Measurements from ENCODE around the gene TCN2. TPM values are rescaled to one million over a fixed set of nuclear protein-coding genes. Genes with fewer than 3 reads are reported as not detected.

The TCN2 gene
- total and polyA plus RNA-seq, 10 of the 15 experiments (the other 5 are each of a cell fraction or from before 2014, with no cell fraction given) = 5.4 to 21.8 (median 11.0) TPM

- RAD21 ChIA-PET (ENCODE audit: unreplicated experiment) = no interaction called here
- CTCF ChIA-PET = no interaction called here
- intact Hi-C loops (cut with micrococcal nuclease; ENCODE audit: unreplicated experiment) = no loop called here
- BruUV-seq (replicated peaks) = no TSS peak
- Histone ChIP-seq H3K4me1 (ENCODE audit: control insufficient read depth, insufficient read depth, low read length) (no peaks in the 10 kb centered on the region), H3K4me2 (ENCODE audit: control insufficient read depth, insufficient read depth) (no peak overlapping the region), H2AFZ (ENCODE audit: control insufficient read depth, low read depth, low read length) (no peak overlapping the region), H3K9ac (ENCODE audit: control insufficient read depth, insufficient read depth, low read length) (no peak overlapping the region), H3K27me3 (replicated peaks in 1 of 2; ENCODE audit: control insufficient read depth in 2 of 2, insufficient read depth in 2 of 2, low read length in 1 of 2) (no peaks in the 10 kb centered on the region; a peak in 1 of 4 replicates), H4K20me1 (ENCODE audit: control insufficient read depth, insufficient read depth) (no peaks in the 10 kb centered on the region; the same call in 1 of the 2 replicates), H3K9me3 (replicated peaks; ENCODE audit: control insufficient read depth, insufficient read depth, low read length) (no peaks in the 10 kb centered on the region), H3K4me3 (no peak overlapping the region), H3K79me2 (ENCODE audit: control insufficient read depth, insufficient read depth, low read length) (no peaks in the 10 kb centered on the region), H3K27ac (ENCODE audit: control insufficient read depth, insufficient read depth) (no peak overlapping the region), H3K36me3 (ENCODE audit: control insufficient read depth in 2 of 2, insufficient read depth in 2 of 2, low read length in 1 of 2) (no peaks in the 10 kb centered on the region)
- no peak for FAIRE-seq
- POLR2A ChIA-PET = no interaction called here
- SMC1A ChIA-PET (ENCODE audit: uncharacterized antibody, unreplicated experiment) = no interaction called here
- DNase-seq (ENCODE audit: low read depth, low spot score) = no peak
- peak; percentile 50 for ATAC-seq
- in situ Hi-C loops (cut with MboI) = no loop called here
- WGBS (ENCODE audit: insufficient coverage, insufficient replicate concordance, low lambda C conversion rate, missing lambda C conversion rate) = 56% methylated on average over 8 of the region's 8 CpGs
- TF ChIP-seq SIX5 (IDR thresholded peaks at IDR 0.05; ENCODE audit: low read depth, low read length, severe bottlenecking) (no peak), SRF (IDR thresholded peaks at IDR 0.05; ENCODE audit: low read depth in 2 of 2, low read length in 2 of 2) (no peak), ATF3 (IDR thresholded peaks at IDR 0.05; ENCODE audit: borderline replicate concordance, extremely low read depth, low read depth, low read length) (no peak), TCF12 (IDR thresholded peaks at IDR 0.05; ENCODE audit: low read depth, low read length) (no peak), BMI1 (IDR thresholded peaks at IDR 0.05; ENCODE audit: borderline replicate concordance) (no peak), REST (IDR thresholded peaks at IDR 0.05; ENCODE audit: low read depth, low read length) (no peak), FOS (IDR thresholded peaks at IDR 0.05; ENCODE audit: borderline replicate concordance, extremely low read depth, insufficient read length) (no peak), PRDM15 (CRISPR knock-in tag; IDR thresholded peaks at IDR 0.05) (no peak), ZBED1 (IDR thresholded peaks at IDR 0.05; ENCODE audit: borderline replicate concordance) (no peak), NFYB (IDR thresholded peaks at IDR 0.05; ENCODE audit: insufficient read depth, low read depth, low read length) (no peak), DPF2 (IDR thresholded peaks at IDR 0.05) (no peak), CEBPB (IDR thresholded peaks at IDR 0.05; ENCODE audit: borderline replicate concordance in 1 of 2, low read depth in 2 of 2, low read length in 2 of 2) (no peak), BCLAF1 (IDR thresholded peaks at IDR 0.05) (no peak), FOXK2 (IDR thresholded peaks at IDR 0.05) (no peak), CHD4 (IDR thresholded peaks at IDR 0.05) (no peak)
Observed at GRCh38 chr22:30557243-30557642, 49.7 kb upstream of the TCN2 start.

Measured in GM12878 (cell line).